ENCODE data around the gene VPS26C.
"Not testable (repeated sequence)": the region's sequence is repeated elsewhere in the genome, so short reads cannot be mapped to it uniquely, and the experiment has no call there.

VPS26C gene

GRCh38 chr21:37227071-37228002 is 39.8 kb downstream of the VPS26C start:
- no peak for DNase-seq

DNA sequence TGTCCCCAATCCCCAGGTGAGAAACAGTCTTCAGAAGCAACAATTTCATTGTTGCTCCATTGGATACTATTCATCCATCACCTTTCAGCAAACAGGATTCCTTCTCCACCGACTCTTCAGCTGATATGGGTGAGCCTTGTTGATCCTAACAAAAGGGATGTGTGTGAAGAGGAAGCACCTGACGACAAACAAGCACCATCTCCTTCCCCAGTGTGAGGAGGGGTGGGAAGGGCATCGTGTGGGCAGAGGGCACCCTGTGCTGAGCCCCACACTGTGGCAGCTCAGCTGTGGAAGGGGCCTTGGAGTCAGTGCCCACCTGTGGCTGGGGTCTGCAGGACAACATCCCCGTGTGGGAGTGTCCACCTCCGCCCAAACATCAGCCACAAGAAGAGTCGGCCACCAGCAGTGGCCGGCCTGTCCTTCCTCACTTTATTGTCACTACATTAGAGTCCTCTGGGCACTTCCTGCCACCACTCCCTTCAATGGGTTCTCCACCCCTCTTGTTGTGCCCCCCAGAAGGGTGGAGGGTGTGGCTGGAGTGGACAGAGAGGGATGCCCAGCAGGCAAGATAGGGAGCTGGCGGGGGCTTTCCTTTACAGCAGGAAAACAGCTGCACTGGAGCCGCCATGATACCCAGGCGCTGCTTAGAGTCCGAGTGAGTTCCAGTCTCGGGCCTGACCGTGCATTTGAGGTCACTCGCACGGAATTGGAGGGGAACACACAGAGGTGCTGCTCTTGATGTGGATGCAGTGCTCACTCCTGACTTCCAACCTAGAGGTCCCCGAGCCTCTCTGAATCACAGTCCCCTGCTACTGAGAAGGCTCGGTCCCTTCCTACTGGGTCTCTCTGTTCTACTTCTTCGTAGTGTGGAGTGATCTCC is 40.9 kb downstream of the VPS26C start:
- DNase-seq: no peak

- DNase-seq: no peak
These were observed 42.0 kb downstream of the VPS26C start for GRCh38 chr21:37224861-37225839.

DNA sequence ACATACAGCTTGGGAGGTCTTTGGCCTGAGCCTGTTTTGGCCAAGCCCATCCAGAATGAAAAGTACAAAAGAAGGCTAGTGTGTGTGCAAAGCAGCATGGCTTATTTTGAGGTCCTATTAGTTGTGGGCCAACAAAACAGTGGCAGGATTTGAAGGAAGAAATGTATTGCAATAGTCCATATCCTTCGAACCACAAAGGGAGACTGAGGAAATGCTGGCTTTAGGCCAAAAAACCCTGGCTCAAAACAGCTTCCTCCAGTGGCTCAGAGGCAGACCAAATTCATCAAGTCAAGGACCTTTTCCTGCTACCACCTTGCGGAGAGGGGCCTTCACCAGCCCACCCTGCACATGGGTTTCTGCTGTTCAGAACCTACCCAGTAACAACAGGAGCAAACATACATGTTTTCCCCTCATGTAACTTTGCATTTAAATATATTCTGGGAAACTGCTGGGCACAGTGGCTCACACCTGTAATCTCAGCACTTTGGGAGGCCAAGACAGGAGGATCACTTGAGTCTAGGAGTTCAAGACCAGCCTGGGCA is 43.3 kb downstream of the VPS26C start:
- no peak for DNase-seq

DNA sequence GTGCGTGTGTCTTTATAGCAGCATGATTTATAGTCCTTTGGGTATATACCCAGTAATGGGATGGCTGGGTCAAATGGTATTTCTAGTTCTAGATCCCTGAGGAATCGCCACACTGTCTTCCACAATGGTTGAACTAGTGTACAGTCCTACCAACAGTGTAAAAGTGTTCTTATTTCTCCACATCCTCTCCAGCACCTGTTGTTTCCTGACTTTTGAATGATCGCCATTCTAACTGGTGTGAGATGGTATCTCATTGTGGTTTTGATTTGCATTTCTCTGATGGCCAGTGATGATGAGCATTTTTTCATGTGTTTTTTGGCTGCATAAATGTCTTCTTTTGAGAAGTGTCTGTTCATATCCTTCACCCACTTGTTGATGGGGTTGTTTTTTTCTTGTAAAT is 44.9 kb downstream of the VPS26C start:
- not testable (repeated sequence) for DNase-seq

GRCh38 chr21:37220981-37221664 is 46.0 kb downstream of the VPS26C start:
- DNase-seq: no peak

GRCh38 chr21:37220433-37220980 is 46.6 kb downstream of the VPS26C start:
- DNase-seq: no peak

- no peak for DNase-seq
These were observed 47.2 kb downstream of the VPS26C start for GRCh38 chr21:37219761-37220432.

DNA sequence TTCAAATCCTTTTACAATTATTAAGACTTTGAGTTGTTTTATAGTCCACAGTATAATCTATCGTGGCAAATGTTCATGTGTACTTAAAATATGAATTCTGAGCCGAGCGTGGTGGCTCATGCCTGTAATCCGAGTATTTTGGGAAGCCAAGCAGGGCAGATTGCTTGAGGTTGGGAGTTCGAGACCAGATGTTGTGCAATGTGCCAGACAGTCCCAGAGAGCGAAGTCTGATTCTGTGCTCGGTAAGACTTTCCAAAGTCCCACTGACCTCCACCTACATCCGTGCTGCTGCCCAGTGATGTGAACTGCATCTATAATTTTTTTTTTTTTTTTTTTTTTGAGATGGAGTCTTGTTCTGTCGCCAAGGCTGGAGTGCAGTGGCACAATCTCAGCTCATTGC is 52.2 kb downstream of the VPS26C start:
- no peak for DNase-seq

DNA sequence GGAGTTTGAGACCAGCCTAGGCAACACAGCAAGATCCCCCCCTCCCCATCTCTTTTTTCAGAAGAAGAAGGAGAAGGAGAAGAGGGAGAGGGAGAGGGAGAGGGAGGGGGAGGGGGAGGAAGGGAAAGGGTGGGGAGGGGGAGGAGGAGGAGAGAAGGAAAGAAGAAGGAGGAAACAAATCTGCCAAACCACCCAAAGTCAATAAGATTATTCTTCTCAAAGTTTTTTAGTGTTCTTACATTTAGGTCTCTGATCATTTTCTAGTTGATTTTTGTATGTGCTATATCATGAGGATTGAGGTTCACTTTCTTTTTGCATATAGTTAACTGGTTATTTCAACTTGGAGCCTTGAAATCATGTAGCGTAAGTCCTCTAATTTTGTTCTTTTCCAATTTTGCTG is 56.3 kb downstream of the VPS26C start:
- no peak for DNase-seq

DNA sequence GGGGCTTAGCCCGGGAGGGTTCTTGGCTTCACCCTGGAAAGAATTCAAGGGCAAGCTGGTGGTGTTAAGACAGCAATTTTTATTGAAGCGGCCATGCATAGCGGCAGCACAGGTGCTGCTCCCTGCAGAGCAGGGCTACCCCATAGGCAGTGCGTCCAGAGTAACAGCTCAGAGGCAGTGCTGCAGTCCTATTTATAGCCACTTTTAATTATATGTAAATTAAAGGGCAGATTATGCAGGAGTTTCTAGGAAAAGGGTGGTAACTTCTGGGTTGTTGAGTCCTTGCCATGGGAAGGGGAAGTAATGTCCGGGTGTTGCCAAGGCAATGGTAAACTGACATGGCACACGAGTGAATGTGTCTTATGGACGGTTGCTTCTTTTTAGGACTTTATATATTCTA is 57.0 kb downstream of the VPS26C start:
- no peak for DNase-seq

DNA sequence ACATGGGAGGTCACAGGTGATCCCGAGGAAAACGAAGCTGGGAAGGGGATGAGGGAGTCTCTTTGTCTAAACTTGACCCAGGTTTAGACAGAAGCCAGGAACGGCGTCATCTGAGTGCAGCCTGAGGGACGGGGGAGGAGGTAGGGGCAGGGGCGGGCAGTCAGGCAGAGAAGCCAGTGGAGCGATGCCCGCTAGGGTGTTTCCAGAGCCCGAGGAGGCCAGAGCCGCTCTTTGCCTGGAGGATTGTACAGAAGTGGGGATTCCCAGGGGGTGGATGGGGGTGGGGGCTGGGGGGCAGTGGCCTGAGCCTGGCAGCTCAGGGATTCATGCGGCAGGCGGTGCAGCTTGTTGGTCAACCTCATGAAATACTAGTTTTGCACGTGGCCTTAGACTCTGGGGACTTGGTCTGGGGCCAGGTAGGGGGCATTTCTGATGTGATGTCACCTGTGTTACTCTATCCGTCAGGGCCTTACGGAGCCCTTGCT is 58.4 kb downstream of the VPS26C start:
- no peak for DNase-seq

DNA sequence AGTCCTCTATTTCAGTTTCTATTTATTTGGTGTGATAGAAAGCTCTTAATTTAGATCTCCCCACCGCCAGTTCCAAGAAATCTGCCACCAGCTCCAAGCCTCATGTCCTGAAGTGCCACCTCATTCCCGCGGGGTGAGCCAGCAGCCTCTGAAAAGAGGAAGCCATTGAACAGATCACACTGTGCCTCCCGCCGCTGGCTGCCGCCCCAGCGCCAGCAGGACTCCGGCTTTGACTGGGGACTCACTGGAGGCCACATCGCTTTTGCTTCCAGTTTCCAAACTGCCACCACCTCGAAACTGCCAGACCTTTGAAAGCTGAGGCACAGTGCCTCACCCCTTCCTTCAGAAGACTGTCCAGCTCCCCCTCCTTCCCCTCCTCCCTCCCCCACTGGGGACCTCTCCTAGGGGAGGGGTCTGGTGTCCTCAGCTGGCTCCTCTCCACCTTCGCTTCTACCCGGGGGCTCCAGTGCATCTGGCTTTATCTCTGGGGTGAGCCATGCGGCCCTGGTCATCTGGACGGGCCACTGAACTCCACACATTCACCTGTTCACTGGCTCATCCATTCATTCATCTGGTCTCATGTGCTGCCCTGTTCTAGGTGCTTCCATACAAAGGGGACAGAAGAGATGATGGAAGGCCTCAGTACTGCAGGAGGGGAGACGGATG is 58.9 kb downstream of the VPS26C start:
- no peak for DNase-seq

DNA sequence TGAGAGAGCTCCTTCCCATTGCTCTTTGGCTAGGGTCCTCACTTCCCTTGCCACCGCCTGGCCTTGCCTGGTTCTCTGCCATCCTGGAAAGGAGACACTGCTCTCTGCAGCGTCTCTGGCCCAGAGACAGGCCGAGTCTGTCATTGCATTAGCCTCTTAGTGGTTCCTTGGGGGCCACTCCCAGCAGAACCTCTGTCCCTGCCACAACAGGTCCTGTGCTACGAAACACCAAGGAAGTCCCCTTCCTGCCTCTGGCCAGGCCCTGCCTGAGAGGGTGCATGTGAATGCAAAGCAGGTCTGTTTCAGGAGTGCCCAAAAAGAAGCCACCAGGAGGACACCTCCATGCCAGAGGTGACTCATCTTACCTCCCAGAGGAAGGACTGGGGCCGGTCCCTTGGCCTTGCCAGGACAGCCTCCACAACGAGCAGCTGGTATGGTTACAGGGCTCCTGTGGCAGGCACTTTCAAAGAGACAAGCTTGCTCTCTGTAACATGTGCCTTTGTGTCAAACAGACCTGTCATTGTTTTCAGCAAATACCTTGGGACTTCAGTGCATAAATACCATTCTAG is 59.6 kb downstream of the VPS26C start:
- DNase-seq: no peak

GRCh38 chr21:37206496-37206895 is 60.6 kb downstream of the VPS26C start:
- no peak for DNase-seq

- no peak for DNase-seq
These were observed 62.6 kb downstream of the VPS26C start for GRCh38 chr21:37204580-37204979.

- no peak for DNase-seq
These were observed 64.7 kb downstream of the VPS26C start for GRCh38 chr21:37202221-37203110.
